ENCODE data around the gene DOCK2. TPM values are rescaled to one million over a fixed set of nuclear protein-coding genes. Genes with fewer than 3 reads are reported as not detected.

The DOCK2 gene
- total and polyA plus RNA-seq, 2 of the 8 experiments (the other 6 are each of a cell fraction or from before 2014, with no cell fraction given) = 3.9 to 5.7 TPM

DNA sequence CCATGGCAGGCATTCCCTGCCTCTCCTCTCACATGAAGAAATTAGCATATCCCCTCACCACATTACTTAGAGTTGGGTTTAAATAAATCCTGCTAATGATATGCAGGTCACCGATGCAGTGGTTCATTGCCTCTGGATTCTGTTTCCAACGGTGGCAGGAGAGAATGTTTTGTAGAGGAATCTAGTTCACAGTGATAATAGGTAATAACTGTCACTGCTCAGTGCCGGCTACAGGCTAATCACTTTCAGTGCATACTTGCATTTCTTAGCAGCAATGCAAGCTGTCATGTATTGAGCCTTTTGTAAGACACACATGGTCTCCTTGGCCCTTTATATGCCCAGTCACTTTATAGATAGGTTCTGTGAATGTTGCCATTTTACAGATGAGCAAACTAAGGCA lies 402.8 kb downstream of the DOCK2 start (continued):
- TF ChIP-seq YY1 (IDR thresholded peaks at IDR 0.05; ENCODE audit: low read depth, low read length) = no peak
- TF ChIP-seq TEAD4 (IDR thresholded peaks at IDR 0.05; ENCODE audit: low read depth, low read length) = no peak
- no peak for TF ChIP-seq SAP30 (IDR thresholded peaks at IDR 0.05; ENCODE audit: insufficient read depth, insufficient replicate concordance, low read length)
- no peak for TF ChIP-seq SP4 (IDR thresholded peaks at IDR 0.05; ENCODE audit: low read length)
